ENCODE data around the gene MALL.
"Not testable (repeated sequence)": the region's sequence is repeated elsewhere in the genome, so short reads cannot be mapped to it uniquely, and the experiment has no call there.

MALL gene

GRCh38 chr2:110097506-110098220 is 18.0 kb downstream of the MALL start:
- DNase-seq = no peak

- DNase-seq = no peak
Measured at GRCh38 chr2:110095994-110096633, 19.5 kb downstream of the MALL start.

- not testable (repeated sequence) for DNase-seq
Measured at GRCh38 chr2:110094884-110095534, 20.6 kb downstream of the MALL start.

- not testable (repeated sequence) for DNase-seq
Measured at GRCh38 chr2:110093924-110094323, 21.7 kb downstream of the MALL start.

- DNase-seq = not testable (repeated sequence)
Measured at GRCh38 chr2:110090164-110090563, 25.5 kb downstream of the MALL start.

GRCh38 chr2:110083757-110084156 is 31.9 kb downstream of the MALL start:
- DNase-seq = not testable (repeated sequence)

- DNase-seq = not testable (repeated sequence)
Measured at GRCh38 chr2:110083162-110083561, 32.5 kb downstream of the MALL start.

GRCh38 chr2:110078104-110078503 is 37.5 kb downstream of the MALL start:
- DNase-seq = not testable (repeated sequence)

- not testable (repeated sequence) for DNase-seq
Measured at GRCh38 chr2:110075896-110076295, 39.7 kb downstream of the MALL start.

- DNase-seq = not testable (repeated sequence)
Measured at GRCh38 chr2:110069869-110070268, 45.8 kb downstream of the MALL start.

GRCh38 chr2:110068153-110068552 is 47.5 kb downstream of the MALL start:
- not testable (repeated sequence) for DNase-seq

GRCh38 chr2:110062332-110062731 is 53.3 kb downstream of the MALL start:
- not testable (repeated sequence) for DNase-seq

- not testable (repeated sequence) for DNase-seq
Measured at GRCh38 chr2:110060550-110060949, 55.1 kb downstream of the MALL start.

- DNase-seq = not testable (repeated sequence)
Measured at GRCh38 chr2:110059694-110060358, 55.8 kb downstream of the MALL start.

GRCh38 chr2:110059009-110059693 is 56.5 kb downstream of the MALL start:
- not testable (repeated sequence) for DNase-seq

GRCh38 chr2:110058034-110058433 is 57.6 kb downstream of the MALL start:
- not testable (repeated sequence) for DNase-seq

GRCh38 chr2:110055819-110056408 is 59.7 kb downstream of the MALL start:
- DNase-seq = not testable (repeated sequence)

- DNase-seq = not testable (repeated sequence)
Measured at GRCh38 chr2:110054521-110055407, 60.9 kb downstream of the MALL start.

- not testable (repeated sequence) for DNase-seq
Measured at GRCh38 chr2:110053688-110054087, 61.9 kb downstream of the MALL start.

- not testable (repeated sequence) for DNase-seq
Measured at GRCh38 chr2:110052166-110052565, 63.5 kb downstream of the MALL start.

- not testable (repeated sequence) for DNase-seq
Measured at GRCh38 chr2:110050222-110050621, 65.4 kb downstream of the MALL start.
